Esophagus squamous epithelium (tissue), 5 donors: Measurements from ENCODE around the gene UGT3A1. TPM values are rescaled to one million over a fixed set of nuclear protein-coding genes. Genes with fewer than 3 reads are reported as not detected.

ENCODE experiments used
- DNase-seq: peaks from one replicate; lab custom pipeline; 2025; lab: John Stamatoyannopoulos, UW
- H3K27ac ChIP-seq, 4 donors: fragments of 200-600 bp; sonication (generic); one replicate each; pipeline ENCODE4 v1.5.1; 2016 to 2019; ENCODE audit warnings: mild to moderate bottlenecking in 1 of 4
- H3K27me3 ChIP-seq, 4 donors: fragments of 200-600 bp; sonication (generic); 1 replicate in 3 of 4; 2 replicates in 1 of 4; pipeline versions ENCODE4 v1.5.1 to v1.6.0; 2017 to 2021; ENCODE audit warnings: antibody characterized with exemption in 1 of 4
- H3K36me3 ChIP-seq, 3 donors: fragments of 200-600 bp; sonication (generic); one replicate each; pipeline ENCODE4 v1.5.1; 2016 to 2019
- H3K4me1 ChIP-seq, 3 donors: fragments of 200-600 bp; sonication (generic); one replicate each; pipeline ENCODE4 v1.5.1; 2017 to 2019
- H3K4me3 ChIP-seq, 4 donors: fragments of 200-600 bp; sonication (generic); 1 replicate in 3 of 4; 2 replicates in 1 of 4; pipeline ENCODE4 v1.5.1; 2016 to 2019; ENCODE audit warnings: mild to moderate bottlenecking in 2 of 4, moderate library complexity in 1 of 4
- H3K9me3 ChIP-seq, 3 donors: fragments of 200-600 bp; sonication (generic); one replicate each; pipeline ENCODE4 v1.5.1; 2016 to 2019
- POLR2A ChIP-seq, 4 donors: fragments of 450-650 bp; IDR thresholded peaks; one replicate each; pipeline ENCODE4 v1.6.1; 2017; ENCODE audit warnings: antibody characterized with exemption in 4 of 4, mild to moderate bottlenecking in 4 of 4, moderate library complexity in 3 of 4
- WGBS, 2 donors: methylation state at CpG; one replicate each; pipeline ENCODE4 v1.1.5; 2018; 5-methylcytosine and 5-hydroxymethylcytosine counted together
- intact Hi-C: fragments of 100-400 bp; cut with DNase I; formaldehyde crosslinking; loops from one replicate; pipeline ENCODE4 v1.15.0; 2022
- total RNA-seq, 4 donors: library from RNA; depleted of rRNA; stranded (reverse); fragments of >200 nt; gene quantifications; one replicate each; pipeline ENCODE4 v1.1.0, GENCODE V29; 2016
- TF ChIP-seq, protein P1 (sequence below), 6 experiments: fragments of 450-650 bp in 4 of 6; fragments of 200-600 bp in 2 of 6; sonication (generic) in 2 of 6; IDR thresholded peaks; one replicate each; pipeline ENCODE4 v1.5.1; 2016 to 2019; ENCODE audit warnings: antibody characterized with exemption in 6 of 6, mild to moderate bottlenecking in 4 of 6, moderate library complexity in 4 of 6
- donor health status: DM: yes; HTN: yes; CAD: no.

The UGT3A1 gene
- total RNA-seq, 4 donors from 2014 or later: 0.11 TPM; not detected in 3

DNA sequence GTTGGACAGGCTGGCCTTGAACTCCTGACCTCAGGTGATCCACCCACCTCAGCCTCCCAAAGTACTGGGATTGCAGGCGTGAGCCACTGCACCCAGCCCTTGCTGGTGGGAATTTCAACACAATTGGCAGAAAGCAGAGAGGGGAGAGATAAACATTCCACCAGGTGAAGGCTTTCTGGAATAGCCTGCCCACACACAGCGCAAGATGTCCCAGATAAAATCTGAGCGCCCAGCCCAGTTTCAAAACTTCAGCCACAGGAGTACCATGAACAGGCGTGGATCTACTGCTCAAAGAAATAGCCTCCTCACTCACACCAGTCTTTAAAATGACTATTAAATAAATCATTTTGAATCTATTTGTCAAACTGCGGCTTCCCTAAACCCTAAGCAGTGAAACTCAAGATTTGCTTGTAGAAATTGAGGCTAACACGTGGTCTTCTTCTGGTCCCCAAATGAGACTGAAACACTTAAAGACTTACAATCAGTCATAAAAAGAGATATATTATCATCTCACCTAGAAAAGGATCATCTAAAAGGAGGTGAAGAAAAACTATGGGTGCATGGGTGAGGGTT is 87.5 kb downstream of the UGT3A1 start:
- DNase-seq: no peak
- Histone ChIP-seq H3K4me1 (no peaks in the 10 kb centered on the region), H3K9me3 (no peaks in the 10 kb centered on the region), H3K4me3 (no peak overlapping the region), H3K36me3 (no peaks in the 10 kb centered on the region), H3K27ac (no peak overlapping the region), H3K27me3 (no peaks in the 10 kb centered on the region)
- 84 to 92% methylated on average over 5 to 6 of the region's 6 CpGs for WGBS, 2 donors
- intact Hi-C loops: no loop called here
- TF ChIP-seq, protein P1, sequence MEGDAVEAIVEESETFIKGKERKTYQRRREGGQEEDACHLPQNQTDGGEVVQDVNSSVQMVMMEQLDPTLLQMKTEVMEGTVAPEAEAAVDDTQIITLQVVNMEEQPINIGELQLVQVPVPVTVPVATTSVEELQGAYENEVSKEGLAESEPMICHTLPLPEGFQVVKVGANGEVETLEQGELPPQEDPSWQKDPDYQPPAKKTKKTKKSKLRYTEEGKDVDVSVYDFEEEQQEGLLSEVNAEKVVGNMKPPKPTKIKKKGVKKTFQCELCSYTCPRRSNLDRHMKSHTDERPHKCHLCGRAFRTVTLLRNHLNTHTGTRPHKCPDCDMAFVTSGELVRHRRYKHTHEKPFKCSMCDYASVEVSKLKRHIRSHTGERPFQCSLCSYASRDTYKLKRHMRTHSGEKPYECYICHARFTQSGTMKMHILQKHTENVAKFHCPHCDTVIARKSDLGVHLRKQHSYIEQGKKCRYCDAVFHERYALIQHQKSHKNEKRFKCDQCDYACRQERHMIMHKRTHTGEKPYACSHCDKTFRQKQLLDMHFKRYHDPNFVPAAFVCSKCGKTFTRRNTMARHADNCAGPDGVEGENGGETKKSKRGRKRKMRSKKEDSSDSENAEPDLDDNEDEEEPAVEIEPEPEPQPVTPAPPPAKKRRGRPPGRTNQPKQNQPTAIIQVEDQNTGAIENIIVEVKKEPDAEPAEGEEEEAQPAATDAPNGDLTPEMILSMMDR (IDR thresholded peaks at IDR 0.05): no peak
- no peak for TF ChIP-seq POLR2A (IDR thresholded peaks at IDR 0.05)

DNA sequence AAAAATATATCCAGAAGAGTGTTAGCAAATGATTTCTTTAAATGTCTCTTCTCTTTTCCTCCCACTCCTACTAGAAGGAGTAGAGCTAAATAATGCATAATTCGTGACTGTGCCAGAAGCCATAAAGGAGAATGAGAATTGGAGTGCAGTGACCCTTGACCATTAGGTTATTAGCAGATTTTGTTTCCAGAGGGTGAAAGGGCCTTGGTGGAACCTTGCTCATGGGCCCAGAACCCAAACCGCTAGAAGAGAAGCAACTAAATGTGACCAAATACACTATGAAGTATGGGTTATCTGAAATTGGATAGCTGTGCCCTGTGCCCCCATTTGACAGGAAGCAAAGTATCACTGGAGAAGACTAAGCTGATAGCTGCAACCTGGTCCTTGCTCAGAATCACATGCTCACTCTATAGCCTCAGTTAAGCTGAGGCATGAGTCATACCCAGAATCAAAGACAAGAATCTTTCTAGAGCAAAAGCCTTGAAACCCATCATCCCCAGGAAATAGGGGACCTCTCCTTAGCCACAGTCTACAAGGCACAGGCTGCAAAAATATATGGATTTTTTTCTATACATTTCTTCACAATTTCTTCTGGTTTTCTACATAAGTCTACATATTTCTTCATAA is 89.0 kb downstream of the UGT3A1 start:
- Histone ChIP-seq H3K9me3 (no peaks in the 10 kb centered on the region), H3K27ac (no peak overlapping the region), H3K4me3 (no peak overlapping the region), H3K36me3 (no peaks in the 10 kb centered on the region), H3K4me1 (no peaks in the 10 kb centered on the region), H3K27me3 (no peaks in the 10 kb centered on the region)
- no peak for TF ChIP-seq POLR2A (IDR thresholded peaks at IDR 0.05)
- TF ChIP-seq, protein P1 (IDR thresholded peaks at IDR 0.05): no peak
- 59 to 60% methylated on average over 2 of the region's 2 CpGs for WGBS, 2 donors
- intact Hi-C loops: no loop called here
- DNase-seq: no peak

Other genes starting within 250 kb of the UGT3A1 start
- gene IL7R, start 134.5 kb downstream of the UGT3A1 start, total RNA-seq: 10 to 100 TPM in 3 of 4 donors, 1 to 10 TPM in 1; 4.4 to 19.1 (median 11.1) TPM
- not detected for gene CAPSL, start 52.8 kb downstream of the UGT3A1 start, total RNA-seq
- not detected for gene UGT3A2, start 75.5 kb upstream of the UGT3A1 start, total RNA-seq
- gene LMBRD2, start 160.5 kb upstream of the UGT3A1 start, total RNA-seq: 10 to 100 TPM in 1 of 4 donors, 1 to 10 TPM in 3; 6.9 to 23.2 (median 8.8) TPM
- 10 to 100 TPM; 10.3 to 41.5 (median 23.6) TPM for gene SKP2, start 160.7 kb upstream of the UGT3A1 start, total RNA-seq